IPS-18c (cell line): ENCODE results near the gene LHFPL2.

Experiments used
- H3K4me3 ChIP-seq: 2 replicates; pipeline ENCODE4 v1.7.0; 2013; ENCODE audit warnings: low read depth, mild to moderate bottlenecking, low read length, moderate library complexity; ENCODE audit not compliant: insufficient read depth
- H3K9me3 ChIP-seq: one replicate; pipeline ENCODE4 v1.6.1; 2013; ENCODE audit warnings: mild to moderate bottlenecking, low read length, moderate library complexity; ENCODE audit not compliant: control insufficient read depth, insufficient read depth

The LHFPL2 gene

GRCh38 chr5:78536661-78537196 is 111.8 kb downstream of the LHFPL2 start:
- no peaks in the 10 kb centered on the region for H3K9me3 ChIP-seq
- no peak overlapping the region for H3K4me3 ChIP-seq

- Histone ChIP-seq H3K9me3 (no peaks in the 10 kb centered on the region), H3K4me3 (no peak overlapping the region)
Measured at GRCh38 chr5:78534905-78535200, 113.7 kb downstream of the LHFPL2 start.

DNA sequence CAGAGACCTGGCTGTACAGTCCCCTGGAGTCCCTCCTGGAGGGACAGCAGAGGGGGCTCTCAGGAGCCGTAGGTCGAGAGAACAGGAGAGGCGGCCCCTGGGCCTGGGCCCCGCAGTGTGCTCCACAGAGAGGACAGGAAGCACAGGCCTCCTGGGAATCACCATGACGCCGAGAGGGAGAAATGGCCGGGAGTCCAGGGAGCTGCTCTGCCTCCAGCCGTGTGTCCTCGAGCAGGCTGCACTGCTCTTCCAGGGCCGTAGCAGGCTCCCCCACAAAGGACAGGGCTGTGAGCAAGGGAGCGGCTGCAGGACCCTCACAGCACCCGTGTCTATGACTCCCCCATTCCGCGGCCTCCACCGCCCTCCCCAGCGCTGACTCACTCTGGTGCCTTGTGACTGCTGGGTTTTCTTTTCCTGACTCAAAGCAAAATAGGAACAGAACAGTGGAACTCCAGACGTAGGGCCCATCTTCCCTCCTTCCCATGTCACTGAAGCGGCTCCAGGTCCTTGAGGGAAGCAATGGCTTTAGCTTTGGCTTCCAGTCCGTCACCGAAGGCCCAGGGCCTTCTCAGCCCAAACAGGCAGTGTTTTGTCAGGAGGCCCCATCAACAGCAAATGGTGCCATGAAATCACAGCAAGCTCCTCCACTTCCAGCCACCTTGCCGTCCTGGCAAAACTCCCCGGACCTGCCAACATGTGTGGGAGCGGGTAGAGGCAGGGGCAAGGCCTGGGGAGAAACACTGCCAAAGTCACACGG is 114.2 kb downstream of the LHFPL2 start:
- no peaks in the 10 kb centered on the region for H3K9me3 ChIP-seq
- H3K4me3 ChIP-seq, result no peak overlapping the region

- H3K9me3 ChIP-seq, result no peaks in the 10 kb centered on the region
- no peak overlapping the region for H3K4me3 ChIP-seq
Measured at GRCh38 chr5:78533356-78533755, 115.2 kb downstream of the LHFPL2 start.

- Histone ChIP-seq H3K4me3 (no peak overlapping the region), H3K9me3 (no peaks in the 10 kb centered on the region)
Measured at GRCh38 chr5:78530342-78531096, 118.1 kb downstream of the LHFPL2 start.

- no peak overlapping the region for H3K4me3 ChIP-seq
- H3K9me3 ChIP-seq, result no peaks in the 10 kb centered on the region
Measured at GRCh38 chr5:78527925-78528324, 120.6 kb downstream of the LHFPL2 start.

DNA sequence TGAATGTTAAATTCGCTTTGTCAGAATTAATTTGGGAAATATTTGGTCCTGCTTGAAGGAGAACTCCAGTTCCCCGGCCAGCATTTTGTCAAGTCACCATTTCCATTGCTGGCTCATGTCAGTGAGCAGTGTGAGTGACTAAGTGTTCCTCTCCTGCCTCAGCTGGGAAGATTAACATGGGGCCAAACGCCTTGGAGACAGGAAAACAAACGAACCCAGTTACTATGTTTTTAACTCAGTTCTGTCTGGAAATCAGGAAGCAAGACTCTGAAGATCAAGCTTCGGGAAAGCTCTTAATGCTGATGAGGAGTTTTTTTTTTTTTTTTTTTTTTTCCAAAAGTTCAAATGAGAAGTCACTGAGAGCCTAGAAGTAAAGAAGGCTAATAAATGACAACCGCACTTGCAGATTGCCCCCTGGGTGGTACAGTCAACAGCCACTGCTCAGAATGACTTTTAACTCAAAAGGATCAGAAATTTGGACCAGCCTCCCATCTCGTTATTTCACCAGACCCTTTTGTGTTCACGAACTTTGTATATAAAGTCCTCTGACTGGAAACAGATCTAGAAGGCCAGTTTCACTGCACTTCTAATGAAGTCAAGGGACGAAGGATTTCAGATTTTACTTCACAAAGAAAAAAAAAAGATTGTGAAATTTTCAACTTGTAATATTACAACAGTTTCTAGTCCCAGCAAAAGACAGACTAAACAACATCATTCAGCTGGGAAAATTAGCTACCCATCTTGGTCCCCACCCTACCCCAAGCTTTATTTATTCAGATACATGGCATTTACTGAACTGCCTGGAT is 121.3 kb downstream of the LHFPL2 start:
- Histone ChIP-seq H3K9me3 (no peaks in the 10 kb centered on the region), H3K4me3 (no peak overlapping the region)

- H3K4me3 ChIP-seq, result no peak overlapping the region
- H3K9me3 ChIP-seq, result no peaks in the 10 kb centered on the region
Measured at GRCh38 chr5:78526049-78526525, 122.5 kb downstream of the LHFPL2 start.

- H3K9me3 ChIP-seq, result no peaks in the 10 kb centered on the region
- H3K4me3 ChIP-seq, result no peak overlapping the region
Measured at GRCh38 chr5:78523314-78524193, 125.0 kb downstream of the LHFPL2 start.

DNA sequence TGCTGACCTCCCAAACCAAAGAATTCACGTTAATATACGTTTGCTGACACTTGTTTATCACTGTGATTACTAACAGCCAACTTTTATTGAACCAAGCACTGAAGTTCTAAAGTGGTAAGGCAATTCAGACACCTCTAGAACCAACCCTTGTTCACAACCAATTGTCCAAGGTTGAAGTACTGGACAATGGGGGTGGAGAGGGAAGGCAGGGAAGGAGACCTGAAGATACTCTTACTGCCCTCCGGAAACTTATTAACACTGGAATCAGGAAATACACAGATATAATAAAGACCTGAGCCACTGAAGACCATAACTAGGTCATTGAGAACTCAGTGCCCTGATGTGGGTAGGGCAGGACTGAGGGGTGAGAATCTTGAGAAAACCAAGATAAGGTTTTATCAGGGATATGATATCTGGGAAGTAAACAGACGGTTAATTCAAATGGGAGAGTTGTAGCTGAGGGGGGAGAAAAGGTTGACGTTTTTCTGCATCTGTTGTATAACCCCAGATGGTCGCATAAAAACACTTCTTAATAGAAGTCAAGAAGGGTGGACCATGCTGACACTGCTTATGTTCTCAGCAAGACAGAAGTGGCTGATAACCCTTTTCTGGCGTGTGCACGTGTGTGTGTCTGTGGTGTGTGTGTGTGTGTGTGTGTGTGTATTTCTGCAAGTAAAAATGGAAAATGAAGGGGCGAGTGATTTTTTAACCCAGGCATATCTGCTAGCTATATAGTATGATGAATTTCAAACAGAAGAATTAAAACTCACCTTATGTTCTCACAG is 125.9 kb downstream of the LHFPL2 start:
- no peak overlapping the region for H3K4me3 ChIP-seq
- no peaks in the 10 kb centered on the region for H3K9me3 ChIP-seq

GRCh38 chr5:78521455-78521854 is 127.1 kb downstream of the LHFPL2 start:
- Histone ChIP-seq H3K9me3 (no peaks in the 10 kb centered on the region), H3K4me3 (no peak overlapping the region)

- Histone ChIP-seq H3K4me3 (no peak overlapping the region), H3K9me3 (no peaks in the 10 kb centered on the region)
Measured at GRCh38 chr5:78519198-78519941, 129.2 kb downstream of the LHFPL2 start.

- Histone ChIP-seq H3K9me3 (no peaks in the 10 kb centered on the region), H3K4me3 (no peak overlapping the region)
Measured at GRCh38 chr5:78518365-78519197, 130.0 kb downstream of the LHFPL2 start.

GRCh38 chr5:78515670-78516069 is 132.9 kb downstream of the LHFPL2 start:
- Histone ChIP-seq H3K4me3 (no peak overlapping the region), H3K9me3 (peaks cover 2% of the 10 kb centered on the region)
